ENCODE data around the gene PLXNA2.

The PLXNA2 gene

GRCh38 chr1:208100106-208100505 lies 144.1 kb downstream of the PLXNA2 start:
- no peaks in the 10 kb centered on the region for H3K27me3 Mint-ChIP-seq
- H3K9me3 Mint-ChIP-seq: no peaks in the 10 kb centered on the region
- H3K27ac Mint-ChIP-seq: no peak overlapping the region
- DNase-seq: no peak
- H3K4me3 Mint-ChIP-seq: no peak overlapping the region
- H3K4me1 Mint-ChIP-seq: no peaks in the 10 kb centered on the region
- no peak for ATAC-seq

- no peak overlapping the region for H3K27ac Mint-ChIP-seq
- H3K9me3 Mint-ChIP-seq: no peaks in the 10 kb centered on the region
- ATAC-seq (no peak), DNase-seq (no peak)
- H3K4me1 Mint-ChIP-seq: no peaks in the 10 kb centered on the region
- H3K27me3 Mint-ChIP-seq: no peaks in the 10 kb centered on the region
- no peak overlapping the region for H3K4me3 Mint-ChIP-seq
Observed at GRCh38 chr1:208098773-208099172, 145.4 kb downstream of the PLXNA2 start.

- Mint-ChIP-seq H3K9me3 (no peaks in the 10 kb centered on the region), H3K27ac (peak overlapping the region in 1 of 2 donors; percentile 78), H3K4me3 (no peak overlapping the region), H3K4me1 (peaks cover 4% of the 10 kb centered on the region), H3K27me3 (no peaks in the 10 kb centered on the region)
- ATAC-seq (peak; percentile 75), DNase-seq (peak; percentile 52 to 64)
Observed at GRCh38 chr1:208093754-208094719, 150.1 kb downstream of the PLXNA2 start.

GRCh38 chr1:208093046-208093445 lies 151.1 kb downstream of the PLXNA2 start:
- Mint-ChIP-seq H3K9me3 (no peaks in the 10 kb centered on the region), H3K4me3 (no peak overlapping the region), H3K4me1 (peaks cover 11% of the 10 kb centered on the region), H3K27me3 (no peaks in the 10 kb centered on the region), H3K27ac (no peak overlapping the region)
- DNase-seq (no peak), ATAC-seq (no peak)

- ATAC-seq (no peak), DNase-seq (no peak)
- Mint-ChIP-seq H3K27ac (no peak overlapping the region), H3K9me3 (no peaks in the 10 kb centered on the region), H3K27me3 (no peaks in the 10 kb centered on the region), H3K4me3 (no peak overlapping the region), H3K4me1 (peaks cover 35% of the 10 kb centered on the region)
Observed at GRCh38 chr1:208090388-208091301, 153.5 kb downstream of the PLXNA2 start.

GRCh38 chr1:208089761-208090370 lies 154.3 kb downstream of the PLXNA2 start:
- Mint-ChIP-seq H3K4me3 (no peak overlapping the region), H3K9me3 (no peaks in the 10 kb centered on the region), H3K27me3 (no peaks in the 10 kb centered on the region), H3K27ac (no peak overlapping the region), H3K4me1 (peaks cover 37% of the 10 kb centered on the region)
- ATAC-seq (no peak), DNase-seq (no peak)

- no peak overlapping the region for H3K27ac Mint-ChIP-seq
- H3K4me1 Mint-ChIP-seq: peaks cover 37% of the 10 kb centered on the region
- no peaks in the 10 kb centered on the region for H3K9me3 Mint-ChIP-seq
- ATAC-seq (no peak), DNase-seq (no peak)
- H3K27me3 Mint-ChIP-seq: no peaks in the 10 kb centered on the region
- H3K4me3 Mint-ChIP-seq: no peak overlapping the region
Observed at GRCh38 chr1:208089149-208089548, 155.0 kb downstream of the PLXNA2 start.

- no peak overlapping the region for H3K4me3 Mint-ChIP-seq
- no peaks in the 10 kb centered on the region for H3K9me3 Mint-ChIP-seq
- H3K27me3 Mint-ChIP-seq: no peaks in the 10 kb centered on the region
- DNase-seq: no peak
- H3K4me1 Mint-ChIP-seq: peaks cover 37% of the 10 kb centered on the region
- ATAC-seq: peak; percentile 35
- peak overlapping the region in 1 of 2 donors; percentile 9 for H3K27ac Mint-ChIP-seq
Observed at GRCh38 chr1:208088319-208088718, 155.9 kb downstream of the PLXNA2 start.

GRCh38 chr1:208085655-208086515 lies 158.3 kb downstream of the PLXNA2 start:
- Mint-ChIP-seq H3K9me3 (no peaks in the 10 kb centered on the region), H3K27ac (peak overlapping the region; percentile 41 to 84), H3K4me3 (peak overlapping the region; percentile 83 to 84), H3K27me3 (no peaks in the 10 kb centered on the region), H3K4me1 (peaks cover 37% of the 10 kb centered on the region)
- DNase-seq (no peak), ATAC-seq (no peak)

GRCh38 chr1:208084764-208085163 lies 159.4 kb downstream of the PLXNA2 start:
- Mint-ChIP-seq H3K9me3 (no peaks in the 10 kb centered on the region), H3K27ac (no peak overlapping the region), H3K4me1 (peaks cover 34% of the 10 kb centered on the region), H3K4me3 (no peak overlapping the region), H3K27me3 (no peaks in the 10 kb centered on the region)
- ATAC-seq: no peak
- DNase-seq: no peak

GRCh38 chr1:208084220-208084619 lies 160.0 kb downstream of the PLXNA2 start:
- DNase-seq (no peak), ATAC-seq (no peak)
- Mint-ChIP-seq H3K4me3 (no peak overlapping the region), H3K9me3 (no peaks in the 10 kb centered on the region), H3K27ac (no peak overlapping the region), H3K4me1 (peaks cover 33% of the 10 kb centered on the region), H3K27me3 (no peaks in the 10 kb centered on the region)

GRCh38 chr1:208083715-208084085 lies 160.5 kb downstream of the PLXNA2 start:
- H3K4me3 Mint-ChIP-seq: no peak overlapping the region
- peaks cover 33% of the 10 kb centered on the region for H3K4me1 Mint-ChIP-seq
- DNase-seq (no peak), ATAC-seq (no peak)
- peak overlapping the region in 1 of 2 donors; percentile 69 for H3K27ac Mint-ChIP-seq
- no peaks in the 10 kb centered on the region for H3K9me3 Mint-ChIP-seq
- no peaks in the 10 kb centered on the region for H3K27me3 Mint-ChIP-seq

GRCh38 chr1:208083016-208083714 lies 161.0 kb downstream of the PLXNA2 start:
- peak overlapping the region in 1 of 2 donors; percentile 69 for H3K27ac Mint-ChIP-seq
- no peak overlapping the region for H3K4me3 Mint-ChIP-seq
- ATAC-seq (no peak), DNase-seq (no peak)
- H3K4me1 Mint-ChIP-seq: peaks cover 27% of the 10 kb centered on the region
- no peaks in the 10 kb centered on the region for H3K27me3 Mint-ChIP-seq
- no peaks in the 10 kb centered on the region for H3K9me3 Mint-ChIP-seq

GRCh38 chr1:208081972-208082371 lies 162.2 kb downstream of the PLXNA2 start:
- Mint-ChIP-seq H3K4me3 (no peak overlapping the region), H3K4me1 (peaks cover 15% of the 10 kb centered on the region), H3K27me3 (no peaks in the 10 kb centered on the region), H3K9me3 (no peaks in the 10 kb centered on the region), H3K27ac (no peak overlapping the region)
- DNase-seq: no peak
- ATAC-seq: no peak

Data from stimulated activated naive CD8-positive, alpha-beta T cell treated with anti-CD3 and anti-CD28 coated beads, Interleukin-15, amount 100 ng/mL, for 72 hours (primary cell).